ENCODE data around the gene OR4K14. TPM values are rescaled to one million over a fixed set of nuclear protein-coding genes. Genes with fewer than 3 reads are reported as not detected.

Gene OR4K14
- total RNA-seq, 4 donors from 2014 or later: not detected

DNA sequence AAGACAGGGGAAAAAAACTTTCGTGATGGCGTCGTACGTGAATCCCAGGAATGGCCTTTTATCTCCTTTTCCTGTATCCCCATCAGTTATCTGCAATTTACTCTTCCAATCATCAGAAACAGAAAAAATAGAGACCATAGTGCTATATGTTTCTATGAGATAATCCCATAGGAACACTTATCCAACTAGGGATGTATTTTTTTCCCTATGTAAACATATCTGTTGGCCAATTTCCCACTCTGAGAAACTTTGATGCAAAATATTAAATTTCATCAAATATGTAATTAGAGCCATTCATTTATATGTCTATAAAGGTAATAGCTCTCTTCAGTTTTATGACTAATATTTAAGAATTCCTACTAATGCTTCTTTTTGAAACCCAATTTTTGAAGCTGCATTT is 16.8 kb upstream of the OR4K14 start, which contains the start of gene OR4K13:
Gene OR4K13, minus strand, starts transcription at position 101 of the 400 bp plus-strand sequence. CDS start 1,280 bp downstream, outside the sequence.
- DNase-seq (no peak), ATAC-seq (no peak)
- TF ChIP-seq POLR2A (IDR thresholded peaks at IDR 0.05): no peak
- TF ChIP-seq, protein P1, sequence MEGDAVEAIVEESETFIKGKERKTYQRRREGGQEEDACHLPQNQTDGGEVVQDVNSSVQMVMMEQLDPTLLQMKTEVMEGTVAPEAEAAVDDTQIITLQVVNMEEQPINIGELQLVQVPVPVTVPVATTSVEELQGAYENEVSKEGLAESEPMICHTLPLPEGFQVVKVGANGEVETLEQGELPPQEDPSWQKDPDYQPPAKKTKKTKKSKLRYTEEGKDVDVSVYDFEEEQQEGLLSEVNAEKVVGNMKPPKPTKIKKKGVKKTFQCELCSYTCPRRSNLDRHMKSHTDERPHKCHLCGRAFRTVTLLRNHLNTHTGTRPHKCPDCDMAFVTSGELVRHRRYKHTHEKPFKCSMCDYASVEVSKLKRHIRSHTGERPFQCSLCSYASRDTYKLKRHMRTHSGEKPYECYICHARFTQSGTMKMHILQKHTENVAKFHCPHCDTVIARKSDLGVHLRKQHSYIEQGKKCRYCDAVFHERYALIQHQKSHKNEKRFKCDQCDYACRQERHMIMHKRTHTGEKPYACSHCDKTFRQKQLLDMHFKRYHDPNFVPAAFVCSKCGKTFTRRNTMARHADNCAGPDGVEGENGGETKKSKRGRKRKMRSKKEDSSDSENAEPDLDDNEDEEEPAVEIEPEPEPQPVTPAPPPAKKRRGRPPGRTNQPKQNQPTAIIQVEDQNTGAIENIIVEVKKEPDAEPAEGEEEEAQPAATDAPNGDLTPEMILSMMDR (IDR thresholded peaks at IDR 0.05 in 4 of 5, conservative IDR thresholded peaks at IDR 0.05 in 1 of 5): no peak
- intact Hi-C loops (cut with DNase I; ENCODE audit: low total_unique reads) (no loop called here), in situ Hi-C loops (cut with MboI; ENCODE audit: low sequenced_read_pairs in 4 of 4) (no loop called here)
- Histone ChIP-seq H3K27me3 (no peaks in the 10 kb centered on the region), H3K4me1 (no peaks in the 10 kb centered on the region), H3K9me3 (no peaks in the 10 kb centered on the region), H3K36me3 (no peaks in the 10 kb centered on the region), H3K27ac (no peak within 1 kb of the TSS), H3K4me3 (no peak within 1 kb of the TSS)

DNA sequence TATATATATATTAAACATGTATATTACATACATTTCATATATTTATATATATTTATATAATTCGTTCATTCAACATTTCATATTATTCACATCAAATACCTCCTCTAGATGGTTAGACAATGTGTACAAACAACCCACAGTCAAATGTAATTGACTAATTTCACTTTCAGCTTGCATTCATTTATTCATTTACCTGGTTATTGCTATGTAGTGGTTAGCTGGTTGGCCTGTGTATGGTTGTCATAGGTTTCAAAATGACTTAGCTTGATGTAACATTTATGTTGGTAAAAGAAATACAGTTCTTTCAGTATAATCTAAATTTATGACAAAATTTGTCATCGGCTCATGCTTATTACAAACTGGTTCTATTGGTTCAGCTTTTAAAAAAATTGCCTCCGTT is 16.3 kb upstream of the OR4K14 start:
- no peak overlapping the region for H3K27ac ChIP-seq
- TF ChIP-seq, protein P1 (IDR thresholded peaks at IDR 0.05 in 4 of 5, conservative IDR thresholded peaks at IDR 0.05 in 1 of 5): no peak
- TF ChIP-seq POLR2A (IDR thresholded peaks at IDR 0.05): no peak
- no peaks in the 10 kb centered on the region for H3K9me3 ChIP-seq
- no peak for DNase-seq
- in situ Hi-C loops (cut with MboI; ENCODE audit: low sequenced_read_pairs in 4 of 4) (no loop called here), intact Hi-C loops (cut with DNase I; ENCODE audit: low total_unique reads) (no loop called here)
- no peaks in the 10 kb centered on the region for H3K4me1 ChIP-seq
- no peaks in the 10 kb centered on the region for H3K27me3 ChIP-seq
- ATAC-seq: no peak
- H3K4me3 ChIP-seq: no peak overlapping the region
- H3K36me3 ChIP-seq: no peaks in the 10 kb centered on the region

DNA sequence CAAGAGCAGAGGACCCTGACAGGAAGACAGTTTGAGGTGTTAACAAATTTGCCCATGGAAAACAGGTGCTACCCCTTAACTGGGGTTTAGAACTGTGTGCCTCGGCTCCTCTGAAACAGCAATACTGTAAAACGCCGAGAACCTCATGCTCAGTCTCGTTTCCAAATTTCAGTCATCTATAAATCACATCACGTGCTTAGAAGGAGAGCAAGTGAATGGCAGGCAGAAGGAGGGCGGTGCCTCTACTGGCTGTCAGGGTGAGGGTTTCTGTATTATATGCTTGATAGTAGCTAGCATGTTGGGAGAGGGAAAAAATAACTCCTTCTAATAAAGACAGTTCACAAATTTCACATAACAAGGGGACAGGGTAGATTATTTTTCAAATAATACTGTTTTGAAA is 12.0 kb upstream of the OR4K14 start:
- DNase-seq (no peak), ATAC-seq (no peak)
- Histone ChIP-seq H3K27me3 (no peaks in the 10 kb centered on the region), H3K27ac (no peak overlapping the region), H3K4me1 (no peaks in the 10 kb centered on the region), H3K36me3 (no peaks in the 10 kb centered on the region), H3K4me3 (no peak overlapping the region), H3K9me3 (no peaks in the 10 kb centered on the region)
- TF ChIP-seq POLR2A (IDR thresholded peaks at IDR 0.05): no peak
- TF ChIP-seq, protein P1 (IDR thresholded peaks at IDR 0.05 in 4 of 5, conservative IDR thresholded peaks at IDR 0.05 in 1 of 5): no peak
- intact Hi-C loops (cut with DNase I; ENCODE audit: low total_unique reads): no loop called here
- in situ Hi-C loops (cut with MboI; ENCODE audit: low sequenced_read_pairs in 4 of 4): no loop called here

DNA sequence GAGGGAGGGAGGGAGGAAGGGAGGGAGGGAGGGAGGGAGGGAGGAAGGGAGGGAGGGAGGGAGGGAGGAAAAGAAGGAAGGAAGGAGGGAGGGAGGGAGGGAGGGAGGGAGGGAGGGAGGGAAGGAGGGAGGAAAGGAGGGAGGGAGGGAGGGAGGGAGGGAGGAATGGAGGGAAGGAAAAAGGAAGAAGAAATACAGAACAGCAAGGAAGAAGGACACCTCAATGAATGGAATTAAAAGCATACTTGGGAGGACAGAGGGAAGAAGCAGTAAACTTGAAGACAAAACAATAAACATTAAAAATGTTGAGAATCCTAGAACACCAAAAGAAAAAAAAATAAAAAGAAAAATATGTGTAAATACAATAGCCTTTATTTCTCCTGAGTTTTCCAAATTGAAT is 11.0 kb downstream of the OR4K14 start:
- ATAC-seq (no peak), DNase-seq (no peak)
- TF ChIP-seq, protein P1 (IDR thresholded peaks at IDR 0.05 in 4 of 5, conservative IDR thresholded peaks at IDR 0.05 in 1 of 5): no peak
- TF ChIP-seq POLR2A (IDR thresholded peaks at IDR 0.05): no peak
- intact Hi-C loops (cut with DNase I; ENCODE audit: low total_unique reads): no loop called here
- H3K27ac ChIP-seq: no peak overlapping the region
- in situ Hi-C loops (cut with MboI; ENCODE audit: low sequenced_read_pairs in 4 of 4): no loop called here
- H3K4me3 ChIP-seq: no peak overlapping the region
- H3K27me3 ChIP-seq: no peaks in the 10 kb centered on the region
- no peaks in the 10 kb centered on the region for H3K9me3 ChIP-seq
- no peaks in the 10 kb centered on the region for H3K36me3 ChIP-seq
- H3K4me1 ChIP-seq: no peaks in the 10 kb centered on the region

DNA sequence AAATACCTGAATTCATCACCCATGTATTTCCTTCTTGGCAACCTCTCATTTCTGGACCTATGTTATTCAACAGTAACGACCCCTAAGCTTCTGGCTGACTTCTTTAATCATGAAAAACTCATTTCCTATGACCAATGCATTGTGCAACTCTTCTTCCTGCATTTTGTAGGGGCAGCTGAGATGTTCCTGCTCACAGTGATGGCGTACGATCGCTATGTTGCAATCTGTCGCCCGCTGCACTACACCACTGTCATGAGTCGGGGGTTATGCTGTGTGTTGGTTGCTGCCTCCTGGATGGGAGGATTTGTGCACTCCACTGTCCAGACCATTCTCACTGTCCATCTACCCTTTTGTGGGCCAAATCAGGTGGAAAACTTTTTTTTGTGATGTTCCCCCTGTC is 16.8 kb downstream of the OR4K14 start:
- Histone ChIP-seq H3K4me3 (no peak overlapping the region), H3K27me3 (no peaks in the 10 kb centered on the region), H3K36me3 (no peaks in the 10 kb centered on the region), H3K4me1 (no peaks in the 10 kb centered on the region), H3K27ac (no peak overlapping the region), H3K9me3 (no peaks in the 10 kb centered on the region)
- intact Hi-C loops (cut with DNase I; ENCODE audit: low total_unique reads) (no loop called here), in situ Hi-C loops (cut with MboI; ENCODE audit: low sequenced_read_pairs in 4 of 4) (no loop called here)
- ATAC-seq (no peak), DNase-seq (no peak)
- TF ChIP-seq, protein P1 (IDR thresholded peaks at IDR 0.05 in 4 of 5, conservative IDR thresholded peaks at IDR 0.05 in 1 of 5): no peak
- TF ChIP-seq POLR2A (IDR thresholded peaks at IDR 0.05): no peak

All from gastrocnemius medialis (tissue), 4 donors.